Neuronal stem cell (in vitro differentiated cells): ENCODE data around the gene ZNF396.

ENCODE experiments used
- DNase-seq: peaks from one replicate; pipeline ENCODE4 v3.0.0-alpha.2; 2013; ENCODE audit warnings: low spot score
- H2AFZ ChIP-seq: one replicate; pipeline ENCODE4 v1.6.1; 2013; ENCODE audit warnings: mild to moderate bottlenecking, low read length, inconsistent platforms
- H2AK5ac ChIP-seq: 2 replicates; pipeline ENCODE4 v1.6.1; 2013; ENCODE audit warnings: low read depth, mild to moderate bottlenecking, inconsistent platforms, low read length, moderate library complexity, mixed read lengths
- H2BK120ac ChIP-seq: 2 replicates; pipeline ENCODE4 v1.6.1; 2013; ENCODE audit warnings: low read depth, mild to moderate bottlenecking, inconsistent platforms, low read length, moderate library complexity, mixed read lengths
- H2BK12ac ChIP-seq: one replicate; pipeline ENCODE4 v1.6.1; 2013; ENCODE audit warnings: low read length, inconsistent platforms
- H2BK15ac ChIP-seq: 2 replicates; pipeline ENCODE4 v1.6.1; 2013; ENCODE audit warnings: mild to moderate bottlenecking, low read length, inconsistent platforms, mixed read lengths
- H2BK5ac ChIP-seq: one replicate; pipeline ENCODE4 v1.6.1; 2013; ENCODE audit warnings: inconsistent platforms, mild to moderate bottlenecking, low read length, moderate library complexity
- H3K14ac ChIP-seq: one replicate; pipeline ENCODE4 v1.6.1; 2013; ENCODE audit warnings: low read length, inconsistent platforms
- H3K18ac ChIP-seq: 2 replicates; pipeline ENCODE4 v1.6.1; 2013; ENCODE audit warnings: low read length, inconsistent platforms
- H3K23ac ChIP-seq: 2 replicates; pipeline ENCODE4 v1.6.1; 2013; ENCODE audit warnings: low read depth, mild to moderate bottlenecking, mixed read lengths, low read length, inconsistent platforms; ENCODE audit not compliant: poor library complexity
- H3K27ac ChIP-seq: replicated peaks from 3 replicates; pipeline ENCODE4 v1.5.1; 2013; ENCODE audit warnings: low read length, inconsistent platforms
- H3K27me3 ChIP-seq, 3 experiments: 2 replicates each; pipeline ENCODE4 v1.6.1; 2013; ENCODE audit warnings: low read length in 3 of 3, mild to moderate bottlenecking in 2 of 3, inconsistent platforms in 1 of 3, low read depth in 1 of 3, mixed read lengths in 1 of 3, moderate library complexity in 1 of 3; ENCODE audit not compliant: control insufficient read depth in 3 of 3, insufficient read depth in 3 of 3
- H3K36me3 ChIP-seq, 2 donors: replicated peaks in 1 of 2; 2 replicates each; pipeline ENCODE4 v1.6.1; 2013; ENCODE audit warnings: low read length in 2 of 2; ENCODE audit not compliant: control insufficient read depth in 2 of 2, insufficient read depth in 2 of 2
- H3K4ac ChIP-seq: 2 replicates; pipeline ENCODE4 v1.6.1; 2013; ENCODE audit warnings: inconsistent platforms, mild to moderate bottlenecking, low read length, moderate library complexity
- H3K4me1 ChIP-seq, 2 donors: 1 replicate in 1 of 2; 2 replicates in 1 of 2; pipeline ENCODE4 v1.6.1; 2013; ENCODE audit warnings: low read length in 2 of 2, low read depth in 1 of 2; ENCODE audit not compliant: control insufficient read depth in 2 of 2, insufficient read depth in 1 of 2
- H3K4me2 ChIP-seq: one replicate; pipeline ENCODE4 v1.6.1; 2013; ENCODE audit warnings: mild to moderate bottlenecking, low read length, inconsistent platforms; ENCODE audit not compliant: insufficient read depth, poor library complexity, severe bottlenecking
- H3K4me3 ChIP-seq, 2 donors: 2 replicates each; pipeline ENCODE4 v1.5.1; 2013; ENCODE audit warnings: low read length in 2 of 2, mild to moderate bottlenecking in 2 of 2, inconsistent platforms in 1 of 2, moderate library complexity in 1 of 2
- H3K79me1 ChIP-seq: one replicate; pipeline ENCODE4 v1.6.1; 2013; ENCODE audit warnings: low read depth, mild to moderate bottlenecking, inconsistent platforms, low read length, moderate library complexity
- H3K9ac ChIP-seq: one replicate; pipeline ENCODE4 v1.6.1; 2013; ENCODE audit warnings: mild to moderate bottlenecking, low read depth, low read length, inconsistent platforms; ENCODE audit not compliant: poor library complexity
- H3K9me3 ChIP-seq, 2 donors: replicated peaks in 1 of 2; 2 replicates each; pipeline versions ENCODE3 to v1.6.1; 2013; ENCODE audit warnings: low read length in 2 of 2, mild to moderate bottlenecking in 2 of 2, inconsistent platforms in 1 of 2, low read depth in 1 of 2, mixed read lengths in 1 of 2, moderate library complexity in 1 of 2; ENCODE audit not compliant: control insufficient read depth in 2 of 2, insufficient read depth in 1 of 2
- H4K8ac ChIP-seq: one replicate; pipeline ENCODE4 v1.6.1; 2013; ENCODE audit warnings: low read depth, mild to moderate bottlenecking, inconsistent platforms, low read length, moderate library complexity
- H4K91ac ChIP-seq: one replicate; pipeline ENCODE4 v1.6.1; 2013; ENCODE audit warnings: low read length, low read depth, mild to moderate bottlenecking, inconsistent platforms; ENCODE audit not compliant: poor library complexity
- WGBS, 2 donors: extraction: QIAGEN DNeasy Blood & Tissue Kit; methylation state at CpG; one replicate each; pipeline ENCODE4 v1.1.7; 2013; ENCODE audit warnings: missing lambda C conversion rate in 2 of 2, mixed read lengths in 1 of 2; ENCODE audit not compliant: insufficient read length in 2 of 2, insufficient replicate concordance in 1 of 2; ENCODE audit errors: extremely low coverage in 2 of 2; 5-methylcytosine and 5-hydroxymethylcytosine counted together

ZNF396 gene

DNA sequence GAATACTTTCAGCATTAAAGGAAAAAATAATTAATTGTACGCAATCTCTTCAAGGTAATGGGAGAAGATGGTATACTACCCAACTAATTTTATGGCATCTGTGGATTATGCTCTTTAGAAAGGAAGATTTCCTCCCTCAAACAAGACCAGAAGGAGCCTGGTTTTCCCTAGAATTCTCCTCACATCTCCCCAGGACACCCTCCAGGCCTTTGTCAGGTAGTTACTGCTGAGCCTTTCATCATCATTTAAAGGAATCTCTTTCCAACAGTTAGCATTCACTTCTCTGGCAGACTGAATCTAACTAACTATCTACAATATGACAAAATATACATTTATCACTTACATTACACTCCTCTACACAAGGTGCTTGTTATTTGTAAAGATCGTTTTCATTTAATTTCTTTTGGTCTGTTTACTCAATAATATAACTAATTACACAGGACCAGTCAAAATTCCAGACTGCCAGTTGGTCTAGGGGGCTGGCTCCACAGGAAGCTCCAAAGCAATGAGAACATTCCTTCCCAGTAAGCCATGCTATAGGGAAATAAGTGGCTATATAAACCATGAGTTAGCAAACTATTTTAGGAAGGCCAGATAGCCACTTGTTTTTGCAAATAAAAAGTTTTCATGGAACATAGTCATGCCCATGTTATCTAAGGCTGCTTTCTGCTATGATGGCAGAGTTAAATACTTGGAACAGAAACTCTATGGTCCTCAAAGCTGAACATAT lies 52.0 kb downstream of the ZNF396 start:
- Histone ChIP-seq H3K36me3 (no peaks in the 10 kb centered on the region), H3K14ac (no peak overlapping the region), H2AFZ (no peak overlapping the region), H3K27me3 (no peaks in the 10 kb centered on the region), H4K8ac (no peak overlapping the region), H3K4me2 (no peak overlapping the region), H3K79me1 (no peaks in the 10 kb centered on the region), H3K27ac (no peak overlapping the region), H2BK120ac (no peak overlapping the region), H2BK5ac (no peak overlapping the region), H3K23ac (no peak overlapping the region), H3K4me3 (no peak overlapping the region), H4K91ac (no peak overlapping the region), H2AK5ac (no peak overlapping the region), H3K9ac (no peak overlapping the region), H3K4me1 (peaks cover 0 to 1% of the 10 kb centered on the region in 2 donors), H2BK15ac (no peak overlapping the region), H3K9me3 (no peaks in the 10 kb centered on the region), H3K4ac (no peak overlapping the region), H2BK12ac (no peak overlapping the region), H3K18ac (no peak overlapping the region)
- WGBS, 2 donors = no CpG with 5 or more reads among the region's 2 CpGs
- no peak for DNase-seq

DNA sequence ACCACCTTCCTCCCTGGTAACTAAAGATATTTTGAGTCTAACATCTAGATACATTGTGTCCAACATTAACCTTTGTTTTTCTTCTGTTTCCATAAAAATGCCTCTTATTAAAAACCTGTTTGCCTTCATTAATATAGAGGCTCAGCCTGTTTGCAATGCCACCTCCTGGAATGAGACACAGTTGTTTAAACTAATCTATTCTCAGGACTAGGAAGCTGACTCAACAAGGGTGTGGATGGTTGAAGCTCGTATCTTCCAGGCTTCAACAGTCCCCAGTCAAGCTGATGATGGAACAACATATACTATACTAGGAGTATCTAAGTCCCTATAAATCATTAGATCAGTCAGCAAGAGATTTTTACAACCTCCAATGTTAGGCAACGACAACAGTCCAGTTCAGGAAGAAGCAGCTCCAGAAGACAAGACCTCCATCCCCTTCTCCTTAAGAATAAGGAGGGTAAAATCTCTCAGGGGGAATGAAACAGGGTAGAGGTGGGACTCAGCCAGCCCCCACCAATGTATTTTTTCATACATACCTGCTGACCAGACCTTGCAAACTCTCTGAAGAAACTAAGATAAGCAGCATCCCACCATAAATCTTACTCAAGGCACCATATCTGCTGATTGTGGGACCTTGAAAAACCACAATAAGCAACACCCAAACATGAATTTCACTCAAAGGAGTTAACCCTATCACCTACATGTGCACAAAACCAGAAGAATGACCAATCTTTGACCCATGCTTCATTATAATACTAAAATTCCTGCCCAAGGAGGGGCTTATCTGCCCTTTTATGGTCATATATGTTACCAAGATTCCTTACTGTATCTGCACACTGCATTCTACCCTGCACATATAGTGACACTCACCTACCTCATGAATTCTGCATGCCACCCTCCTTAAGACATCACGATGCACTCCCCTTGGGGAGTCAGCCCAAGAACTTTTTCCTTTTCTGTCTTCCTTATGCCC lies 54.4 kb downstream of the ZNF396 start:
- Histone ChIP-seq H3K4ac (no peak overlapping the region), H3K4me3 (no peak overlapping the region), H2BK5ac (no peak overlapping the region), H3K14ac (no peak overlapping the region), H2AK5ac (no peak overlapping the region), H3K18ac (no peak overlapping the region), H4K8ac (no peak overlapping the region), H2AFZ (no peak overlapping the region), H3K27me3 (no peaks in the 10 kb centered on the region), H3K4me2 (no peak overlapping the region), H3K36me3 (no peaks in the 10 kb centered on the region), H3K23ac (no peak overlapping the region), H3K27ac (no peak overlapping the region), H3K9me3 (no peaks in the 10 kb centered on the region), H3K4me1 (peaks cover 0 to 1% of the 10 kb centered on the region in 2 donors), H2BK120ac (no peak overlapping the region), H4K91ac (no peak overlapping the region), H3K79me1 (no peaks in the 10 kb centered on the region), H3K9ac (no peak overlapping the region), H2BK15ac (no peak overlapping the region), H2BK12ac (no peak overlapping the region)
- no peak for DNase-seq
- no CpG with 5 or more reads among the region's 3 CpGs for WGBS, 2 donors
